22Rv1 (cell line): Measurements from ENCODE around the gene PIWIL1.
A peak's percentile ranks its signal among the peaks of the same experiment; 100 is the strongest.

Source experiments
- H3K27ac ChIP-seq: fragments of 450-650 bp; 2 replicates; pipeline ENCODE4 v1.5.1; 2017
- CTCF ChIP-seq: fragments of 450-650 bp; IDR thresholded peaks from 2 replicates; pipeline ENCODE4 v1.5.1; 2017; ENCODE audit warnings: mild to moderate bottlenecking
- ZFX ChIP-seq: fragments of 450-650 bp; IDR thresholded peaks from 2 replicates; pipeline ENCODE4 v1.6.1; 2017; ENCODE audit warnings: antibody characterized with exemption, borderline replicate concordance

The PIWIL1 gene

GRCh38 chr12:130322263-130322662 is 15.4 kb upstream of the PIWIL1 start:
- H3K27ac ChIP-seq, result no peak overlapping the region
- TF ChIP-seq CTCF (no peak), ZFX (no peak)

- TF ChIP-seq ZFX (no peak), CTCF (no peak)
- H3K27ac ChIP-seq, result no peak overlapping the region
Measured at GRCh38 chr12:130330685-130331084, 7.0 kb upstream of the PIWIL1 start.

- no peak overlapping the region for H3K27ac ChIP-seq
- TF ChIP-seq ZFX (no peak), CTCF (no peak)
Measured at GRCh38 chr12:130331146-130331545, 6.5 kb upstream of the PIWIL1 start.

- no peak overlapping the region for H3K27ac ChIP-seq
- TF ChIP-seq CTCF (no peak; the same call in 1 of the 2 replicates), ZFX (no peak)
Measured at GRCh38 chr12:130333341-130333740, 4.3 kb upstream of the PIWIL1 start.

GRCh38 chr12:130334399-130334798 is 3.3 kb upstream of the PIWIL1 start:
- no peak for TF ChIP-seq CTCF

GRCh38 chr12:130334937-130335336 is 2.8 kb upstream of the PIWIL1 start:
- no peak overlapping the region for H3K27ac ChIP-seq
- no peak for TF ChIP-seq ZFX
- no peak for TF ChIP-seq CTCF

More at GRCh38 chr12:130334399-130334798, 3.3 kb upstream of the PIWIL1 start:
- H3K27ac ChIP-seq, result no peak overlapping the region

- H3K27ac ChIP-seq, result no peak overlapping the region
- no peak for TF ChIP-seq ZFX
- peak; percentile 83 for TF ChIP-seq CTCF
Measured at GRCh38 chr12:130335517-130336392, 1.9 kb upstream of the PIWIL1 start.
